Nephron progenitor cell (in vitro differentiated cells): ENCODE data around the gene RIC8A.

Source experiments
- DNase-seq: peaks from one replicate; pipeline ENCODE4 v3.0.0; 2021
- H3K27ac Mint-ChIP-seq: 2 replicates; pipeline ENCODE4 v1.8.0; 2021; ENCODE audit warnings: mild to moderate bottlenecking, moderate library complexity, mixed read lengths
- H3K27me3 Mint-ChIP-seq: 2 replicates; pipeline ENCODE4 v1.8.0; 2021; ENCODE audit warnings: mild to moderate bottlenecking, low read depth, mixed read lengths; ENCODE audit not compliant: poor library complexity
- H3K36me3 Mint-ChIP-seq: 2 replicates; pipeline ENCODE4 v1.8.0; 2021; ENCODE audit warnings: low read depth, mixed read lengths
- H3K4me1 Mint-ChIP-seq: 2 replicates; pipeline ENCODE4 v1.8.0; 2021; ENCODE audit warnings: mixed read lengths
- H3K4me3 Mint-ChIP-seq: 2 replicates; pipeline ENCODE4 v1.8.0; 2021; ENCODE audit warnings: mild to moderate bottlenecking, moderate library complexity, mixed read lengths
- H3K9me3 Mint-ChIP-seq: 2 replicates; pipeline ENCODE4 v1.8.0; 2021; ENCODE audit warnings: mild to moderate bottlenecking, moderate library complexity, mixed read lengths
- TF ChIP-seq, protein P1 (sequence below): fragments of 200-600 bp; sonication (generic); IDR thresholded peaks from 2 replicates; pipeline ENCODE4 v1.5.0; 2021; ENCODE audit warnings: antibody characterized with exemption

Gene RIC8A

DNA sequence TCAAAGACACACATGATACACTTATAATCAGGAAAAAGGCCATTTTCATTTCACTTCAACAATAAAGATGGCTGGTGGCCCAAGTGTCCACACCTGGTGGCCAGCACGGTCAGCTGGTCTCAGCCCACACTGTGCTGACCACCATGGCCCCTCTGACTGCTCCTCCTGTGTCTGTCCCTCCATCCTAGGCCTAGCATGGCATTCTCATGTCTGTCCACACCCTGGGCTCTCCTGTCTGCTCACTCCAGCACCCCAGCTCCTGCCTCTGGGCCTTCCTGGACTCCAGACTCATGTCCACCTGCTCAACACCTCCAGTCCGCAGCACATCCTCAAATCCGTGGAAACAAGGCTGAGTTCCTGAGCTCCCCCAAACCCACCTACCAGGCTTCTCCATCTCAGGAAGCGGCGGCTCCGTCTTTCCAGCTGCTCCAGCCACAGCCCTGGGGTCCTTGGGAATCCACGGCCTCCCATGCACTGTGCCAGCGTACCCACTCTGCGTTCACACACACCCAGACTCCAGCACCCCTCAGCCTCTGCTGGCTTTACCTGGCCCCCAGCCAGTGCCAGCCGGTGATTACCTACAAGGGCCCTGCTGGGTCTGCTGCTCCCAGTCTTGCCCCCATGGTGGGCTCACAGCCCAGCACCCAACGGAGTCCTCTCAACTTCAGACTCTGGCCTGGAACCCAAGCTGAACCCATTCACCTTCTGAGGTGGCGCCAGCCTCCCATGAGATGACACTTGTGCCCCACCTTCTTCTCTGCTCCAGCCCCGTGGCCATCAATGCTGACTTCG lies 14.7 kb downstream of the RIC8A start:
- H3K4me3 Mint-ChIP-seq = no peak overlapping the region
- TF ChIP-seq, protein P1, sequence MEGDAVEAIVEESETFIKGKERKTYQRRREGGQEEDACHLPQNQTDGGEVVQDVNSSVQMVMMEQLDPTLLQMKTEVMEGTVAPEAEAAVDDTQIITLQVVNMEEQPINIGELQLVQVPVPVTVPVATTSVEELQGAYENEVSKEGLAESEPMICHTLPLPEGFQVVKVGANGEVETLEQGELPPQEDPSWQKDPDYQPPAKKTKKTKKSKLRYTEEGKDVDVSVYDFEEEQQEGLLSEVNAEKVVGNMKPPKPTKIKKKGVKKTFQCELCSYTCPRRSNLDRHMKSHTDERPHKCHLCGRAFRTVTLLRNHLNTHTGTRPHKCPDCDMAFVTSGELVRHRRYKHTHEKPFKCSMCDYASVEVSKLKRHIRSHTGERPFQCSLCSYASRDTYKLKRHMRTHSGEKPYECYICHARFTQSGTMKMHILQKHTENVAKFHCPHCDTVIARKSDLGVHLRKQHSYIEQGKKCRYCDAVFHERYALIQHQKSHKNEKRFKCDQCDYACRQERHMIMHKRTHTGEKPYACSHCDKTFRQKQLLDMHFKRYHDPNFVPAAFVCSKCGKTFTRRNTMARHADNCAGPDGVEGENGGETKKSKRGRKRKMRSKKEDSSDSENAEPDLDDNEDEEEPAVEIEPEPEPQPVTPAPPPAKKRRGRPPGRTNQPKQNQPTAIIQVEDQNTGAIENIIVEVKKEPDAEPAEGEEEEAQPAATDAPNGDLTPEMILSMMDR = no peak
- DNase-seq = no peak
- no peaks in the 10 kb centered on the region for H3K27me3 Mint-ChIP-seq
- peaks cover 30% of the 10 kb centered on the region for H3K36me3 Mint-ChIP-seq
- no peaks in the 10 kb centered on the region for H3K9me3 Mint-ChIP-seq
- peak overlapping the region; percentile 20 for H3K27ac Mint-ChIP-seq
- H3K4me1 Mint-ChIP-seq = no peaks in the 10 kb centered on the region

GRCh38 chr11:223026-223789 lies 15.7 kb downstream of the RIC8A start:
- no peak overlapping the region for H3K4me3 Mint-ChIP-seq
- TF ChIP-seq, protein P1 = no peak
- peak overlapping the region; percentile 2 for H3K27ac Mint-ChIP-seq
- no peak for DNase-seq
- no peaks in the 10 kb centered on the region for H3K27me3 Mint-ChIP-seq
- no peaks in the 10 kb centered on the region for H3K9me3 Mint-ChIP-seq
- peaks cover 36% of the 10 kb centered on the region for H3K36me3 Mint-ChIP-seq
- no peaks in the 10 kb centered on the region for H3K4me1 Mint-ChIP-seq

DNA sequence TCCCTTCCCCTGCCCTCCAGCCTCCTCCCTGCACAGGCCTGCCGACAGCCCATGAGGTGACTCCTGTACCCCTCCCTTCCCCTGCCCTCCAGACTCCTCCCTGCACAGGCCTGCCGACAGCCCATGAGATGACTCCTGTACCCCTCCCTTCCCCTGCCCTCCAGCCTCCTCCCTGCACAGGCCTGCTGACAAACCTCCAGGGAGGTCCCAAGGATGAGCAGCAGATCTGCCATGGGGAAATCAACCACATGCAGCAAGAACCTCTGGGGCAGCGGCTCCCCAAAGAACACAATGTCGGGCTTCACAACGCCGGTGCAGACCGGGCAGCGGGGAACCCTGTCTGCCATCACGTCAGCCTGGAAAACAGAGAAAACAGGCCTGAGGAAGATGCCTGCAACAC lies 16.4 kb downstream of the RIC8A start:
- no peaks in the 10 kb centered on the region for H3K9me3 Mint-ChIP-seq
- TF ChIP-seq, protein P1 = no peak
- peaks cover 42% of the 10 kb centered on the region for H3K36me3 Mint-ChIP-seq
- H3K27me3 Mint-ChIP-seq = no peaks in the 10 kb centered on the region
- no peak for DNase-seq
- no peak overlapping the region for H3K4me3 Mint-ChIP-seq
- H3K4me1 Mint-ChIP-seq = no peaks in the 10 kb centered on the region
- H3K27ac Mint-ChIP-seq = no peak overlapping the region

DNA sequence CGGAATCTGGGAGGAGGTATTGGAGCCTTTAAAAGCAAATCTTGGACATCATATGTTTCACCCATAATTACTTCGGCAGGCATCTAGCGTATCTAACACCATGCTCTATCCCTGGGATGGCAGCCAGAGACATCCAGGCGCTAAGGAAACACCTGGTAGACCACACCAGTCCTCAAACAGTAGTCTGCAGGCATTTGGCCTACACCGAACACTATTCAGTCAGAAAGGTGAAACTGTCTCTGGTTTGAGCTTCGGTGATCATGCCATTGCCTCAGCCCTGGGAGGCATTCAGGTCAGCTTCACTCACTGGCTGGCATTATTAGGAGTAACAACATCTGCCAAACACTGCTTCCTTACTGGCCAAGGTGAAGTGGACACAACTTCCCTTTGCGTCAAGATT lies 16.9 kb downstream of the RIC8A start:
- Mint-ChIP-seq H3K27me3 (no peaks in the 10 kb centered on the region), H3K4me3 (no peak overlapping the region), H3K27ac (no peak overlapping the region), H3K4me1 (no peaks in the 10 kb centered on the region), H3K9me3 (no peaks in the 10 kb centered on the region), H3K36me3 (peaks cover 41% of the 10 kb centered on the region)
- no peak for DNase-seq
- TF ChIP-seq, protein P1 = no peak

- Mint-ChIP-seq H3K9me3 (no peaks in the 10 kb centered on the region), H3K27me3 (no peaks in the 10 kb centered on the region), H3K4me1 (no peaks in the 10 kb centered on the region), H3K27ac (peak overlapping the region; percentile 54), H3K36me3 (peaks cover 49% of the 10 kb centered on the region), H3K4me3 (no peak overlapping the region)
- DNase-seq = no peak
- TF ChIP-seq, protein P1 = no peak
Observed at GRCh38 chr11:225734-226453, 18.4 kb downstream of the RIC8A start.
